ENCODE results near the gene SSBP3.

DNA sequence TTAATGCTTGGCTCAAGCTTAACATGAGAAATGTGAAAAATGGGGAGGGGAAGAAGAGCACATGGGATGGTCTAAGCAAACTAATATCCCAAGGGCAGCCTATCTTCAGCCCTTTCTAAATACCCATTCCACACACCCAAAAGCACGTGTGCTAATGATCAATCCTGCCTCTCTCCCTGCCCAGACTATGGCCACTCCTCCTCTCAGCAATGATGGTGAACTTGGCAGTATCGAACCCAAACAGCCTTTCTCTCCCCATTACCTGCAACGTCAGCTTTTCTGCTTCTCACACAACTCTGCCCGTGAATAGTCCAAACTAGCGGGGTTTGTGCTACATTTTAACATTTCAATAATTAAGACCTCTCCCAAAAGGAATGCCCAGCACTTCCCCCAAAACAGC lies 41.6 kb downstream of the SSBP3 start:
- TF ChIP-seq POLR2A (IDR thresholded peaks at IDR 0.05) = no peak
- TF ChIP-seq, protein P1, sequence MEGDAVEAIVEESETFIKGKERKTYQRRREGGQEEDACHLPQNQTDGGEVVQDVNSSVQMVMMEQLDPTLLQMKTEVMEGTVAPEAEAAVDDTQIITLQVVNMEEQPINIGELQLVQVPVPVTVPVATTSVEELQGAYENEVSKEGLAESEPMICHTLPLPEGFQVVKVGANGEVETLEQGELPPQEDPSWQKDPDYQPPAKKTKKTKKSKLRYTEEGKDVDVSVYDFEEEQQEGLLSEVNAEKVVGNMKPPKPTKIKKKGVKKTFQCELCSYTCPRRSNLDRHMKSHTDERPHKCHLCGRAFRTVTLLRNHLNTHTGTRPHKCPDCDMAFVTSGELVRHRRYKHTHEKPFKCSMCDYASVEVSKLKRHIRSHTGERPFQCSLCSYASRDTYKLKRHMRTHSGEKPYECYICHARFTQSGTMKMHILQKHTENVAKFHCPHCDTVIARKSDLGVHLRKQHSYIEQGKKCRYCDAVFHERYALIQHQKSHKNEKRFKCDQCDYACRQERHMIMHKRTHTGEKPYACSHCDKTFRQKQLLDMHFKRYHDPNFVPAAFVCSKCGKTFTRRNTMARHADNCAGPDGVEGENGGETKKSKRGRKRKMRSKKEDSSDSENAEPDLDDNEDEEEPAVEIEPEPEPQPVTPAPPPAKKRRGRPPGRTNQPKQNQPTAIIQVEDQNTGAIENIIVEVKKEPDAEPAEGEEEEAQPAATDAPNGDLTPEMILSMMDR (IDR thresholded peaks at IDR 0.05) = no peak
- no peak for TF ChIP-seq POLR2AphosphoS5 (IDR thresholded peaks at IDR 0.05; ENCODE audit: insufficient read depth in 1 of 2, low read depth in 1 of 2)
